GM12878 (cell line): ENCODE measurements around the gene HMGB1. TPM values are rescaled to one million over a fixed set of nuclear protein-coding genes. Genes with fewer than 3 reads are reported as not detected.
"Not testable (repeated sequence)": the region's sequence is repeated elsewhere in the genome, so short reads cannot be mapped to it uniquely, and the experiment has no call there.

Experiments used
- ATAC-seq: fragments of 200-7000 bp; cut with Tn5 transposase; 3 replicates; pipeline ENCODE4 v1.9.1; 2020; ENCODE audit warnings: mild to moderate bottlenecking, moderate library complexity
- BruUV-seq: library from RNA; stranded (reverse); fragments of 400-500 nt; replicated peaks from 2 replicates; lab custom pipeline; 2021; lab: Mats Ljungman, UMichigan
- CTCF ChIA-PET: fragments of 300-600 bp; sonication (Branson Sonifier 250); formaldehyde crosslinking; extraction: SDS; loops from one replicate; lab custom pipeline; 2021; ENCODE audit warnings: inconsistent platforms; lab: Yijun Ruan, JAX
- POLR2A ChIA-PET: fragments of 350-600 bp; formaldehyde crosslinking; extraction: SDS; loops from one replicate; lab custom pipeline; 2021; ENCODE audit warnings: inconsistent platforms; lab: Charles Lee
- RAD21 ChIA-PET: fragments of 300-600 bp; sonication (Branson Sonifier 250); formaldehyde crosslinking; loops from one replicate; lab custom pipeline; 2023; ENCODE audit warnings: antibody characterized with exemption; ENCODE audit not compliant: unreplicated experiment; lab: Charles Lee
- SMC1A ChIA-PET: fragments of 300-600 bp; sonication (Branson Sonifier 250); formaldehyde crosslinking; loops from one replicate; lab custom pipeline; 2023; ENCODE audit not compliant: unreplicated experiment, uncharacterized antibody; lab: Charles Lee
- DNase-seq: peaks from one replicate; pipeline ENCODE4 v3.0.0-alpha.2; 2011; ENCODE audit warnings: low read depth, low spot score
- FAIRE-seq: peaks from 3 replicates; lab custom pipeline; 2011; peaks lifted over from hg19 to GRCh38; lab: Jason Lieb, UNC
- H2AFZ ChIP-seq: 2 replicates; pipeline ENCODE4 v1.6.0; 2011; ENCODE audit warnings: low read depth, low read length, control low read depth; ENCODE audit not compliant: control insufficient read depth
- H3K27ac ChIP-seq: 2 replicates; pipeline ENCODE4 v1.5.1; 2011; ENCODE audit warnings: control low read depth; ENCODE audit not compliant: control insufficient read depth, insufficient read depth
- H3K27me3 ChIP-seq, 2 experiments: replicated peaks in 1 of 2; 2 replicates each; pipeline versions ENCODE4 v1.6.0 to v1.6.1; 2011; ENCODE audit warnings: low read length in 1 of 2; ENCODE audit not compliant: control insufficient read depth in 2 of 2, insufficient read depth in 2 of 2
- H3K36me3 ChIP-seq, 2 experiments: 2 replicates each; pipeline ENCODE4 v1.5.1; 2011; ENCODE audit warnings: low read length in 1 of 2; ENCODE audit not compliant: control insufficient read depth in 2 of 2, insufficient read depth in 2 of 2
- H3K4me1 ChIP-seq: 2 replicates; pipeline ENCODE4 v1.6.1; 2011; ENCODE audit warnings: mild to moderate bottlenecking, low read length, moderate library complexity, mixed read lengths; ENCODE audit not compliant: control insufficient read depth, insufficient read depth
- H3K4me2 ChIP-seq: 2 replicates; pipeline ENCODE4 v1.6.0; 2011; ENCODE audit warnings: control low read depth; ENCODE audit not compliant: control insufficient read depth, insufficient read depth
- H3K4me3 ChIP-seq: fragments of 200-600 bp; sonication (generic); 2 replicates; pipeline ENCODE4 v1.5.1; 2016
- H3K79me2 ChIP-seq: 2 replicates; pipeline ENCODE4 v1.6.0; 2011; ENCODE audit warnings: low read length; ENCODE audit not compliant: control insufficient read depth, insufficient read depth
- H3K9ac ChIP-seq: 2 replicates; pipeline ENCODE4 v1.8.0; 2011; ENCODE audit warnings: low read length, control low read depth, mixed read lengths; ENCODE audit not compliant: control insufficient read depth, insufficient read depth
- H3K9me3 ChIP-seq: replicated peaks from 3 replicates; pipeline ENCODE4 v1.5.1; 2011; ENCODE audit warnings: mild to moderate bottlenecking, low read length; ENCODE audit not compliant: control insufficient read depth, insufficient read depth
- H4K20me1 ChIP-seq: 2 replicates; pipeline ENCODE4 v1.6.0; 2011; ENCODE audit not compliant: control insufficient read depth, insufficient read depth
- WGBS: methylation state at CpG from one replicate; pipeline ENCODE4 v1.1.6; 2016; ENCODE audit warnings: low lambda C conversion rate; ENCODE audit not compliant: insufficient replicate concordance, insufficient coverage; ENCODE audit errors: missing lambda C conversion rate; 5-methylcytosine and 5-hydroxymethylcytosine counted together
- in situ Hi-C: fragments of 300-500 bp; cut with MboI; formaldehyde crosslinking; loops from 9 replicates; pipeline ENCODE4 v1.14.3; 2018; ENCODE audit warnings: mixed read lengths
- intact Hi-C: fragments of 100-400 bp; cut with micrococcal nuclease; formaldehyde crosslinking; loops from one replicate; pipeline ENCODE4 v1.14.2; 2022; ENCODE audit not compliant: unreplicated experiment
- polyA plus RNA-seq, 11 experiments: library from polyadenylated mRNA; depleted of rRNA in 4 of 11; unstranded in 6 of 11; stranded (reverse) in 5 of 11; fragments of >200 nt; fragmentation: Nextera tagmentation in 4 of 11; fragmentation: Illumina TruSeq in 1 of 11; extraction: Ambion mirVana in 4 of 11; extraction: Trizol in 1 of 11; gene quantifications; 1 replicate in 1 of 11; 2 replicates in 10 of 11; pipeline versions ENCODE4 v1.2.1 to v1.2.3, GENCODE V29; 2011 to 2016; ENCODE audit warnings: inconsistent platforms in 2 of 11, missing spikeins in 2 of 11, low read depth in 1 of 11
- total RNA-seq, 4 experiments: library from RNA; depleted of rRNA in 3 of 4; stranded (reverse); fragments of >200 nt in 3 of 4; fragmentation: Illumina TruSeq in 1 of 4; extraction: Trizol in 1 of 4; gene quantifications; 2 replicates each; pipeline versions ENCODE4 v1.2.1 to v1.2.3, GENCODE V29; 2013 to 2021
- TF ChIP-seq, protein P1 (sequence below): fragments of 450-650 bp; IDR thresholded peaks from 2 replicates; pipeline ENCODE4 v1.6.1; 2017; ENCODE audit warnings: mild to moderate bottlenecking, moderate library complexity

HMGB1 gene
- total and polyA plus RNA-seq, 10 of the 15 experiments (the other 5 are each of a cell fraction or from before 2014, with no cell fraction given), result 365 to 2,529 (median 1,396) TPM

GRCh38 chr13:30453727-30454126 is 12.0 kb downstream of the HMGB1 start (continued):
- TF ChIP-seq, protein P1, sequence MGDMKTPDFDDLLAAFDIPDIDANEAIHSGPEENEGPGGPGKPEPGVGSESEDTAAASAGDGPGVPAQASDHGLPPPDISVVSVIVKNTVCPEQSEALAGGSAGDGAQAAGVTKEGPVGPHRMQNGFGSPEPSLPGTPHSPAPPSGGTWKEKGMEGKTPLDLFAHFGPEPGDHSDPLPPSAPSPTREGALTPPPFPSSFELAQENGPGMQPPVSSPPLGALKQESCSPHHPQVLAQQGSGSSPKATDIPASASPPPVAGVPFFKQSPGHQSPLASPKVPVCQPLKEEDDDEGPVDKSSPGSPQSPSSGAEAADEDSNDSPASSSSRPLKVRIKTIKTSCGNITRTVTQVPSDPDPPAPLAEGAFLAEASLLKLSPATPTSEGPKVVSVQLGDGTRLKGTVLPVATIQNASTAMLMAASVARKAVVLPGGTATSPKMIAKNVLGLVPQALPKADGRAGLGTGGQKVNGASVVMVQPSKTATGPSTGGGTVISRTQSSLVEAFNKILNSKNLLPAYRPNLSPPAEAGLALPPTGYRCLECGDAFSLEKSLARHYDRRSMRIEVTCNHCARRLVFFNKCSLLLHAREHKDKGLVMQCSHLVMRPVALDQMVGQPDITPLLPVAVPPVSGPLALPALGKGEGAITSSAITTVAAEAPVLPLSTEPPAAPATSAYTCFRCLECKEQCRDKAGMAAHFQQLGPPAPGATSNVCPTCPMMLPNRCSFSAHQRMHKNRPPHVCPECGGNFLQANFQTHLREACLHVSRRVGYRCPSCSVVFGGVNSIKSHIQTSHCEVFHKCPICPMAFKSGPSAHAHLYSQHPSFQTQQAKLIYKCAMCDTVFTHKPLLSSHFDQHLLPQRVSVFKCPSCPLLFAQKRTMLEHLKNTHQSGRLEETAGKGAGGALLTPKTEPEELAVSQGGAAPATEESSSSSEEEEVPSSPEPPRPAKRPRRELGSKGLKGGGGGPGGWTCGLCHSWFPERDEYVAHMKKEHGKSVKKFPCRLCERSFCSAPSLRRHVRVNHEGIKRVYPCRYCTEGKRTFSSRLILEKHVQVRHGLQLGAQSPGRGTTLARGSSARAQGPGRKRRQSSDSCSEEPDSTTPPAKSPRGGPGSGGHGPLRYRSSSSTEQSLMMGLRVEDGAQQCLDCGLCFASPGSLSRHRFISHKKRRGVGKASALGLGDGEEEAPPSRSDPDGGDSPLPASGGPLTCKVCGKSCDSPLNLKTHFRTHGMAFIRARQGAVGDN, result no peak

- BruUV-seq, ATAC-seq, H3K4me3 ChIP-seq, H4K20me1 ChIP-seq, H3K79me2 ChIP-seq, H3K27me3 ChIP-seq, DNase-seq, H3K4me1 ChIP-seq, H3K27ac ChIP-seq, in situ Hi-C loops, H3K9ac ChIP-seq, H3K4me2 ChIP-seq, H3K36me3 ChIP-seq, H3K9me3 ChIP-seq, intact Hi-C loops, H2AFZ ChIP-seq, FAIRE-seq: not testable (repeated sequence)
- SMC1A ChIA-PET, result interaction anchor here (1.0 to 3.7 kb wide), 4 partner anchors 9 to 78 kb away, joined by 3 to 22 read pairs (median 4); no protein-coding TSS in a partner anchor
- CTCF ChIA-PET, result interaction anchor here (1.1 to 1.2 kb wide), 2 partner anchors 45 to 319 kb away, joined by 3 to 6 read pairs; no protein-coding TSS in a partner anchor
- 100% methylated on average over 12 of the region's 12 CpGs for WGBS
- RAD21 ChIA-PET, result interaction anchor here (1.3 kb wide), 1 partner anchor 12 kb away, joined by 3 read pairs; no protein-coding TSS in a partner anchor
- POLR2A ChIA-PET, result interaction anchor here (0.5 to 1.7 kb wide), 3 partner anchors 29 to 211 kb away, joined by 3 to 4 read pairs (median 3); partner anchors contain the start of gene UBE2L5
Measured at GRCh38 chr13:30451476-30451875, 14.3 kb downstream of the HMGB1 start.
